Smooth muscle cell (in vitro differentiated cells): Measurements from ENCODE around the gene FGF12. TPM values are rescaled to one million over a fixed set of nuclear protein-coding genes. Genes with fewer than 3 reads are reported as not detected.

Experiments used
- DNase-seq: peaks from one replicate; lab custom pipeline; 2025; ENCODE audit not compliant: unreplicated experiment; lab: John Stamatoyannopoulos, UW
- H2AFZ ChIP-seq: fragments of 200-600 bp; sonication (generic); 2 replicates; pipeline ENCODE4 v1.6.0; 2016; ENCODE audit warnings: antibody characterized with exemption, low read depth, mild to moderate bottlenecking
- H3F3A ChIP-seq: fragments of 200-600 bp; sonication (generic); 2 replicates; pipeline ENCODE4 v1.6.0; 2017; ENCODE audit warnings: antibody characterized with exemption, low read depth
- H3K27ac ChIP-seq: fragments of 200-600 bp; sonication (generic); 2 replicates; pipeline ENCODE4 v1.5.1; 2016; ENCODE audit warnings: low read depth, mild to moderate bottlenecking
- H3K27me3 ChIP-seq: fragments of 200-600 bp; sonication (generic); 2 replicates; pipeline ENCODE4 v1.6.1; 2016; ENCODE audit warnings: low read depth, mild to moderate bottlenecking
- H3K36me3 ChIP-seq: fragments of 200-600 bp; sonication (generic); 2 replicates; pipeline ENCODE4 v1.5.1; 2016; ENCODE audit warnings: low read depth
- H3K4me1 ChIP-seq: fragments of 200-600 bp; sonication (generic); 2 replicates; pipeline ENCODE4 v1.5.1; 2016; ENCODE audit warnings: low read depth
- H3K4me2 ChIP-seq: fragments of 200-600 bp; sonication (generic); 2 replicates; pipeline ENCODE4 v1.6.0; 2016; ENCODE audit warnings: mild to moderate bottlenecking
- H3K4me3 ChIP-seq: fragments of 200-600 bp; sonication (generic); 2 replicates; pipeline ENCODE4 v1.5.1; 2016; ENCODE audit warnings: mild to moderate bottlenecking
- H3K79me2 ChIP-seq: fragments of 200-600 bp; sonication (generic); 2 replicates; pipeline ENCODE4 v1.6.0; 2016; ENCODE audit warnings: low read depth, mild to moderate bottlenecking
- H3K9ac ChIP-seq: fragments of 200-600 bp; sonication (generic); 2 replicates; pipeline ENCODE4 v1.6.0; 2016; ENCODE audit warnings: low read depth
- H3K9me3 ChIP-seq: fragments of 200-600 bp; sonication (generic); replicated peaks from 2 replicates; pipeline ENCODE4 v1.5.1; 2016; ENCODE audit warnings: low read depth
- H4K20me1 ChIP-seq: fragments of 200-600 bp; sonication (generic); 2 replicates; pipeline ENCODE4 v1.6.0; 2016; ENCODE audit warnings: low read depth
- WGBS: methylation state at CpG from one replicate; pipeline ENCODE4 v1.1.7; 2016; ENCODE audit warnings: low lambda C conversion rate; 5-methylcytosine and 5-hydroxymethylcytosine counted together
- polyA plus RNA-seq: library from polyadenylated mRNA; unstranded; fragments of >200 nt; fragmentation: Nextera tagmentation; extraction: Ambion mirVana; gene quantifications from 2 replicates; pipeline ENCODE4 v1.2.1, GENCODE V29; 2016
- total RNA-seq: library from RNA; depleted of rRNA; stranded (reverse); fragments of >200 nt; gene quantifications from 2 replicates; pipeline ENCODE4 v1.2.3, GENCODE V29; 2014
- TF ChIP-seq, protein P1 (sequence below): fragments of 200-600 bp; sonication (generic); IDR thresholded peaks from 2 replicates; pipeline ENCODE4 v1.5.1; 2017; ENCODE audit warnings: borderline replicate concordance, mild to moderate bottlenecking, antibody characterized with exemption; ENCODE audit not compliant: insufficient read depth, poor library complexity, severe bottlenecking

FGF12 gene
- total and polyA plus RNA-seq, 2 experiments from 2014 or later: 0.47 to 1.0 TPM

DNA sequence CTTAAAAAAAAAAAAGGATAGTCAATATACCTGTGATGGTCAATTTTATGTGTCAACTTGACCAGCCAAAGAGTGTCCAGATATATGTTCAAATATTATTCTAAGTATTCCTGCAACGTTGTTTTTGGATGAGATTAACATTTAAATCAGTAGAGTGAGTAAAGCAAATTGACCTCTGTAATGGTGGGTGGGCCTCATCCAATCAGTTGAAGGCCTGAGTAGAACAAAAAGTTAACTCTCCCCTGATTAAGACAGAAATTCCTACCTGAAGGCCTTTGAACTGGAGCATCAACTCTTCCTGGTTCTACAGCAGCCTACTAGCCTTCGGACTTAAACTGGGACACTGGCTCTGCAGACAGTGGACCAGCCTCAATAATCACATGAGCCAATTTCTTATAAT, 154.1 kb downstream of the FGF12 start:
- TF ChIP-seq, protein P1, sequence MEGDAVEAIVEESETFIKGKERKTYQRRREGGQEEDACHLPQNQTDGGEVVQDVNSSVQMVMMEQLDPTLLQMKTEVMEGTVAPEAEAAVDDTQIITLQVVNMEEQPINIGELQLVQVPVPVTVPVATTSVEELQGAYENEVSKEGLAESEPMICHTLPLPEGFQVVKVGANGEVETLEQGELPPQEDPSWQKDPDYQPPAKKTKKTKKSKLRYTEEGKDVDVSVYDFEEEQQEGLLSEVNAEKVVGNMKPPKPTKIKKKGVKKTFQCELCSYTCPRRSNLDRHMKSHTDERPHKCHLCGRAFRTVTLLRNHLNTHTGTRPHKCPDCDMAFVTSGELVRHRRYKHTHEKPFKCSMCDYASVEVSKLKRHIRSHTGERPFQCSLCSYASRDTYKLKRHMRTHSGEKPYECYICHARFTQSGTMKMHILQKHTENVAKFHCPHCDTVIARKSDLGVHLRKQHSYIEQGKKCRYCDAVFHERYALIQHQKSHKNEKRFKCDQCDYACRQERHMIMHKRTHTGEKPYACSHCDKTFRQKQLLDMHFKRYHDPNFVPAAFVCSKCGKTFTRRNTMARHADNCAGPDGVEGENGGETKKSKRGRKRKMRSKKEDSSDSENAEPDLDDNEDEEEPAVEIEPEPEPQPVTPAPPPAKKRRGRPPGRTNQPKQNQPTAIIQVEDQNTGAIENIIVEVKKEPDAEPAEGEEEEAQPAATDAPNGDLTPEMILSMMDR: no peak
- no peaks in the 10 kb centered on the region for H3K27me3 ChIP-seq
- WGBS: 86% methylated on average over 2 of the region's 2 CpGs

DNA sequence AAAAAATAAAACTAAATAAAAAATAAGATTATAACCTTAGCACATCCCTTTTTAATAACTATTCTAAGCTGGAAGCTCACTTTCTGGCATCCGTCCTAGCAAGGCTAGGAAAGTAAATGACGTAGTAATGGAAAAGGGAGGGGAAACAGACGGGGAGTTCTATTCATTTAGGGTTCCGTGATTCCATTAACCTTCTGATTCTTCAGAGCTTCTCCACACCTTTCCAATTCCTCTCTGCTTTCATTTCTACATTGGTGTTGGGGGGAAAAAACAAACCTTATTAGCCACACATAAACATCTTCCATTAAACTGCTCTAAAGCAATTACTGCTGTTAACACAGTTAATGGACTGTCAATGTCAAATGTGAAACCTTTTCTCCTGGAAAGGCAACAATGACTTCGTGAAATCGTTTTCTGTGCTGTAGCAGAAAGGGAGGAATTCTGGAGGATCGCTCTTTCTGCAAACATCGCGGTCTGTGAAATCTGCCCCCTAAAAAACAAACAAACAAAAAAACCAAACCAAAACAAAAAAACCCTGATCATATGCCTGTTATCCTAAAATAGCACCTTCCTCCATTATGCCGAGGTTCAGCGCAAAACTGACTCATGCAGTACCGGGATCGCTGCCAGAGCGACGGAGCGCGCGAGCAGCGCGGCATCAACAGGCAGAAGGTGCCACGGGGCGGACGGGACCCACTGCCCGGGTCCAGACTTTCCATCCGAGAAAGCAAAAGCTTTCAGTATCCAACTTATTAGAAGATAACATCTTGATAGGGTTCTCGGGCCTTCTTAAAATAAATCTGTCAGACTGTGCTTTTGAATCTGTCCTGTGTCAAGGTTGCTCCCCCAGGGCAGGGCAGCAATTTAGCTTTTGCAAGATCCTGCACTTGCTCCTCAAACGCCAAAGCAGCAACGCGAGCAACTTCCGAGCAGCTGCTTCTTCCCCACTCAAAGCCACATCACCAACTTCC, 156.2 kb downstream of the FGF12 start:
- H3K27me3 ChIP-seq: no peaks in the 10 kb centered on the region
- H3K9ac ChIP-seq: no peak overlapping the region
- peak overlapping the region; percentile 20 for H3K4me3 ChIP-seq
- DNase-seq: no peak
- no peaks in the 10 kb centered on the region for H3F3A ChIP-seq
- TF ChIP-seq, protein P1: no peak
- H3K79me2 ChIP-seq: no peaks in the 10 kb centered on the region
- no peaks in the 10 kb centered on the region for H3K4me1 ChIP-seq
- H4K20me1 ChIP-seq: no peaks in the 10 kb centered on the region
- WGBS: 81% methylated on average over 30 of the region's 30 CpGs
- H3K27ac ChIP-seq: no peak overlapping the region
- H2AFZ ChIP-seq: no peak overlapping the region
- peak overlapping the region; percentile 19 for H3K4me2 ChIP-seq
- H3K36me3 ChIP-seq: no peaks in the 10 kb centered on the region
- no peaks in the 10 kb centered on the region for H3K9me3 ChIP-seq

More for the DNA sequence above, 154.1 kb downstream of the FGF12 start:
- H3K4me1 ChIP-seq: no peaks in the 10 kb centered on the region
- no peaks in the 10 kb centered on the region for H3K9me3 ChIP-seq
- no peaks in the 10 kb centered on the region for H3K36me3 ChIP-seq
- DNase-seq: no peak
- no peak overlapping the region for H3K4me2 ChIP-seq
- no peak overlapping the region for H3K4me3 ChIP-seq
- no peak overlapping the region for H3K9ac ChIP-seq
- no peak overlapping the region for H3K27ac ChIP-seq
- H3F3A ChIP-seq: no peaks in the 10 kb centered on the region
- H4K20me1 ChIP-seq: no peaks in the 10 kb centered on the region
- no peaks in the 10 kb centered on the region for H3K79me2 ChIP-seq
- H2AFZ ChIP-seq: no peak overlapping the region

DNA sequence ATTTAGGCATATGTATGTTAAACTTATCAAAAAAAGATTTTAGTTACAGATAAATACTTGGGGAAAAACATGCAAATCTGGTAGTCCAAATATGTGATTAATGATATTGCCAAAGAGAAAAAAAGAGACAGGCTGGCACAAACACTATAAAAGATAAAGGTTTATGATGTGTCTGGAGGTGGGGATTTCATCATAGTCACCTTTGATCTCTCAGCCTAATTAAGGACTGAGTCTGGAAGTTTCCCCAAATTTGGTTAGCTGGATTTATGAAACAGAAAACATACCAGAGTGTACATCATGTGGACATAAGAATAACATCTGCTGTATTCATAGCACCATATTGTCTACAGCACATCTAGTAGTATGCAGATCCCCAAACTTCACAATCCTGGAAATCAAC, 157.0 kb downstream of the FGF12 start:
- TF ChIP-seq, protein P1: no peak

More for the DNA sequence above, 157.0 kb downstream of the FGF12 start:
- H3K79me2 ChIP-seq: no peaks in the 10 kb centered on the region
- H3K9me3 ChIP-seq: no peaks in the 10 kb centered on the region
- no peak for DNase-seq
- H3K27ac ChIP-seq: no peak overlapping the region
- H3K27me3 ChIP-seq: no peaks in the 10 kb centered on the region
- no peaks in the 10 kb centered on the region for H3F3A ChIP-seq
- H3K9ac ChIP-seq: no peak overlapping the region
- H2AFZ ChIP-seq: no peak overlapping the region
- no peaks in the 10 kb centered on the region for H4K20me1 ChIP-seq
- no peak overlapping the region for H3K4me3 ChIP-seq
- H3K36me3 ChIP-seq: no peaks in the 10 kb centered on the region
- no peaks in the 10 kb centered on the region for H3K4me1 ChIP-seq
- H3K4me2 ChIP-seq: no peak overlapping the region
